ENCODE results near the gene NELL2. TPM values are rescaled to one million over a fixed set of nuclear protein-coding genes. Genes with fewer than 3 reads are reported as not detected.

NELL2 gene
- total RNA-seq, 1 donor from 2014 or later = 1.7 TPM

DNA sequence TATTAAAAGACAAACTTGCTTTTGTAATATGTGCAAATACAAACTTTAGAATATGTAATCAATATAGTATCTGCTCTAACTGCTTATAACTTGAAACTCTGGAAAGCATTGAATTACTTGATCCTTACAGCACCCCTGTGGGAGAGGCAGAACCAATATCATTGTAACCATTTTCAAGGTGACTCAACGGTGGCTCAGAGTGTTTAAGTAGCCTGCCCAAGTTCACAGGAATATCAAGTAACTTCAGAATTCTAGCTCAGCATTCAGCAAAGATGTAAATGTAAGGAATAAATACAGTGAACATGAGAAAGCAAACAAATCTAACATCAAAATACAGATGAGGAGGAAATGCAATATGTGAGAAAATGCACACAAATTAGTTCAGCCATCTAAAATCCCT, 264.6 kb downstream of the NELL2 start:
- H3K27me3 Mint-ChIP-seq (ENCODE audit: unreplicated experiment) = no peaks in the 10 kb centered on the region
- H3K27ac Mint-ChIP-seq (ENCODE audit: unreplicated experiment) = no peak overlapping the region
- H3K9me3 Mint-ChIP-seq (ENCODE audit: unreplicated experiment) = no peaks in the 10 kb centered on the region
- no peak overlapping the region for H3K4me3 Mint-ChIP-seq (ENCODE audit: unreplicated experiment)
- TF ChIP-seq, protein P1, sequence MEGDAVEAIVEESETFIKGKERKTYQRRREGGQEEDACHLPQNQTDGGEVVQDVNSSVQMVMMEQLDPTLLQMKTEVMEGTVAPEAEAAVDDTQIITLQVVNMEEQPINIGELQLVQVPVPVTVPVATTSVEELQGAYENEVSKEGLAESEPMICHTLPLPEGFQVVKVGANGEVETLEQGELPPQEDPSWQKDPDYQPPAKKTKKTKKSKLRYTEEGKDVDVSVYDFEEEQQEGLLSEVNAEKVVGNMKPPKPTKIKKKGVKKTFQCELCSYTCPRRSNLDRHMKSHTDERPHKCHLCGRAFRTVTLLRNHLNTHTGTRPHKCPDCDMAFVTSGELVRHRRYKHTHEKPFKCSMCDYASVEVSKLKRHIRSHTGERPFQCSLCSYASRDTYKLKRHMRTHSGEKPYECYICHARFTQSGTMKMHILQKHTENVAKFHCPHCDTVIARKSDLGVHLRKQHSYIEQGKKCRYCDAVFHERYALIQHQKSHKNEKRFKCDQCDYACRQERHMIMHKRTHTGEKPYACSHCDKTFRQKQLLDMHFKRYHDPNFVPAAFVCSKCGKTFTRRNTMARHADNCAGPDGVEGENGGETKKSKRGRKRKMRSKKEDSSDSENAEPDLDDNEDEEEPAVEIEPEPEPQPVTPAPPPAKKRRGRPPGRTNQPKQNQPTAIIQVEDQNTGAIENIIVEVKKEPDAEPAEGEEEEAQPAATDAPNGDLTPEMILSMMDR (IDR thresholded peaks at IDR 0.05; ENCODE audit: unreplicated experiment) = no peak
- no peaks in the 10 kb centered on the region for H3K36me3 Mint-ChIP-seq (ENCODE audit: low read depth, unreplicated experiment)
- no peaks in the 10 kb centered on the region for H3K4me1 Mint-ChIP-seq (ENCODE audit: unreplicated experiment)
- DNase-seq (ENCODE audit: low spot score) = no peak

DNA sequence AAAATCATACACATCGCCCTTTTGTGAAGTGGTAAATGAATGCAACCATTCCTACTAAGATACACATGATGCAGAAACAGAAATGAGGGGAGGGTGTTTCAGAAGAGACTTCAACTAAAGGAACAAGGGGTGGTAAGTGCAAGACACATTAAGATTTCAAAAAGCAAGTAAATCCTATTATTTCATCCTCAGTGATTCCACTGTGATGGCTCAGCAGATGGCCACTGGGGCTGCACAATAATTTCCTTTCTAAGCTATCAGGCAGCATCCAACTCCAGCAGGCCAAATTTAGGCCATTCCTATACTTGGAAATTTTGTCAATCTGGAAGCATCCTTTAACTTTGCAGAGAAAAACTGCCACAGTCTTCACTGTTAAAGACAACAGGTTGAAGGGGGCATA, 272.4 kb downstream of the NELL2 start:
- TF ChIP-seq, protein P1 (IDR thresholded peaks at IDR 0.05; ENCODE audit: unreplicated experiment) = no peak
- DNase-seq (ENCODE audit: low spot score) = no peak
- Mint-ChIP-seq H3K9me3 (ENCODE audit: unreplicated experiment) (no peaks in the 10 kb centered on the region), H3K4me1 (ENCODE audit: unreplicated experiment) (peaks cover 5% of the 10 kb centered on the region), H3K4me3 (ENCODE audit: unreplicated experiment) (no peak overlapping the region), H3K27ac (ENCODE audit: unreplicated experiment) (no peak overlapping the region), H3K36me3 (ENCODE audit: low read depth, unreplicated experiment) (no peaks in the 10 kb centered on the region), H3K27me3 (ENCODE audit: unreplicated experiment) (no peaks in the 10 kb centered on the region)

DNA sequence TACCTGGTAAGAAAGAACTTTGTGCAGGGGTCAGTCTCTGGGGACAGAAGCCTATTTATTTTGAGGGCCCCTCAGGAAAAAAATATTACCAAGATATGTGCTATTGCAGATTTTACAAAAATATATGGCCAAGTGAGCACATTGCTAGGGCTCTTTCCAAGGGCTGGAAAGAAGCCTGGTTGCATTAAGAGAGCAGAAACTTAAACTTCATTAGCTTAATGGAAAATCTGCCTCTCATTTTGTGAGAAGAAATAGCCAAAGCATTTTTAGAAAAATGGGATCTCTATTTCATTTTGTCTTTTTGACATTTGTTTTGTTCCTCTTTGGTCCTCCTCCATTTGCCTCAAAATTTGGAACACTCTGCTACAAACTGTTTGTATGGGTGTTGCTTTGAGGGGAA, 283.5 kb downstream of the NELL2 start:
- DNase-seq (ENCODE audit: low spot score) = no peak
- H3K4me3 Mint-ChIP-seq (ENCODE audit: unreplicated experiment) = no peak overlapping the region
- no peak overlapping the region for H3K27ac Mint-ChIP-seq (ENCODE audit: unreplicated experiment)
- H3K36me3 Mint-ChIP-seq (ENCODE audit: low read depth, unreplicated experiment) = no peaks in the 10 kb centered on the region
- TF ChIP-seq, protein P1 (IDR thresholded peaks at IDR 0.05; ENCODE audit: unreplicated experiment) = no peak
- no peaks in the 10 kb centered on the region for H3K4me1 Mint-ChIP-seq (ENCODE audit: unreplicated experiment)
- H3K9me3 Mint-ChIP-seq (ENCODE audit: unreplicated experiment) = no peaks in the 10 kb centered on the region
- H3K27me3 Mint-ChIP-seq (ENCODE audit: unreplicated experiment) = no peaks in the 10 kb centered on the region

DNA sequence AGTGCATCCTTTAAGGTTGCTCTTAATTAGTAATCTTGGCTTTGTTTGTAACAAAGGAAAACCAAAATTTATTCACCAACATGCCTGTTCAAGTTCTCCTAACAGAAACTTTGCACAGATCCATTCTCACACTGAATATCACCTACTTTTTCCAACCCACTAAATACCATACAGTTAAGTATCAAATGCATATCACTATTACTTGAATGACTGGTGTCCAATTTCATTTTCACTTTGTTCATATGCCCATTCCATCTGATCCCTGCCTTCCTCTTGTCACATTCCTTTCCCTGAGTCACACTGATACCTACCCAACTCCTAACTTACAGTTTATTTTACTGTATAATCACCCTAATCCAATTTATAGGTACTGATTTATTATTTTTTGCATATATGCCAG, 286.4 kb downstream of the NELL2 start:
- H3K4me3 Mint-ChIP-seq (ENCODE audit: unreplicated experiment) = no peak overlapping the region
- TF ChIP-seq, protein P1 (IDR thresholded peaks at IDR 0.05; ENCODE audit: unreplicated experiment) = no peak
- no peaks in the 10 kb centered on the region for H3K27me3 Mint-ChIP-seq (ENCODE audit: unreplicated experiment)
- no peak overlapping the region for H3K27ac Mint-ChIP-seq (ENCODE audit: unreplicated experiment)
- no peaks in the 10 kb centered on the region for H3K9me3 Mint-ChIP-seq (ENCODE audit: unreplicated experiment)
- no peaks in the 10 kb centered on the region for H3K4me1 Mint-ChIP-seq (ENCODE audit: unreplicated experiment)
- no peaks in the 10 kb centered on the region for H3K36me3 Mint-ChIP-seq (ENCODE audit: low read depth, unreplicated experiment)
- DNase-seq (ENCODE audit: low spot score) = no peak

DNA sequence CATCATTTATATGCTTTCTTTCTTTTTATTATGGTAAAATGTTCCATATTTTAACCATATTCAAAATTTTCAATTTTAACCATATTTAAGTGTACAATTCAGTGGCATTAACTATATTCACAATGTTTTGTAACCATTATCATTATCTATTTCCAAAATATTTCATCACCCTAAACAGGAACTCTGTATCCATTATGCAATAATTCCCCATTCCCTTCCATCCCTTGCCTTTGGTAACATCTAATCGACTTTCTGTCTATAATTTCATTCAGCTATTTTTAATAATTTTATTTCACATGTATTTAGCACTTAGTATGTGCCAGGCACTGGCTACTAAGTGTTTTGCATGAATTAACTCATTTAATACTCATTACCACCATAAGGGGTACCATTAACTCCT, 287.5 kb downstream of the NELL2 start:
- DNase-seq (ENCODE audit: low spot score) = no peak
- no peaks in the 10 kb centered on the region for H3K27me3 Mint-ChIP-seq (ENCODE audit: unreplicated experiment)
- TF ChIP-seq, protein P1 (IDR thresholded peaks at IDR 0.05; ENCODE audit: unreplicated experiment) = no peak

More for the DNA sequence above, 287.5 kb downstream of the NELL2 start:
- Mint-ChIP-seq H3K9me3 (ENCODE audit: unreplicated experiment) (no peaks in the 10 kb centered on the region), H3K4me3 (ENCODE audit: unreplicated experiment) (no peak overlapping the region), H3K4me1 (ENCODE audit: unreplicated experiment) (no peaks in the 10 kb centered on the region), H3K27ac (ENCODE audit: unreplicated experiment) (no peak overlapping the region), H3K36me3 (ENCODE audit: low read depth, unreplicated experiment) (no peaks in the 10 kb centered on the region)

All from endothelial cell (in vitro differentiated cells).